ENCODE results near the gene PPP1R16B. TPM values are rescaled to one million over a fixed set of nuclear protein-coding genes. Genes with fewer than 3 reads are reported as not detected.

PPP1R16B gene
- total RNA-seq, 1 donor: not detected

- H3K79me2 ChIP-seq (ENCODE audit: insufficient read depth, low read length): no peaks in the 10 kb centered on the region
These were observed 69.9 kb downstream of the PPP1R16B start for GRCh38 chr20:38875175-38875993.

GRCh38 chr20:38877483-38877882 lies 72.0 kb downstream of the PPP1R16B start:
- no peaks in the 10 kb centered on the region for H3K4me1 ChIP-seq (ENCODE audit: insufficient read depth, low read length)
- no peak overlapping the region for H3K4me2 ChIP-seq (ENCODE audit: insufficient read depth, low read length)
- peaks cover 9% of the 10 kb centered on the region for H3K27me3 ChIP-seq (ENCODE audit: insufficient read depth, low read length)
- H3K4me3 ChIP-seq (ENCODE audit: insufficient read depth, low read length): no peak overlapping the region
- no peaks in the 10 kb centered on the region for H4K20me1 ChIP-seq (ENCODE audit: insufficient read depth, low read length)
- no peaks in the 10 kb centered on the region for H3K79me2 ChIP-seq (ENCODE audit: insufficient read depth, low read length)
- DNase-seq (ENCODE audit: insufficient read length, low spot score, missing footprints): no peak
- no peak overlapping the region for H2AFZ ChIP-seq (ENCODE audit: low read length)
- no peak overlapping the region for H3K27ac ChIP-seq (ENCODE audit: low read depth, low read length)
- H3K36me3 ChIP-seq (ENCODE audit: insufficient read depth, low read length): no peaks in the 10 kb centered on the region
- no peaks in the 10 kb centered on the region for H3K9me3 ChIP-seq (ENCODE audit: low read depth, low read length)
- no peak for TF ChIP-seq CTCF (IDR thresholded peaks at IDR 0.05; ENCODE audit: extremely low read depth, low read depth, low read length)

More at GRCh38 chr20:38875175-38875993, 69.9 kb downstream of the PPP1R16B start:
- no peaks in the 10 kb centered on the region for H3K9me3 ChIP-seq (ENCODE audit: low read depth, low read length)
- DNase-seq (ENCODE audit: insufficient read length, low spot score, missing footprints): no peak
- no peak overlapping the region for H3K27ac ChIP-seq (ENCODE audit: low read depth, low read length)
- no peak overlapping the region for H3K4me3 ChIP-seq (ENCODE audit: insufficient read depth, low read length)
- TF ChIP-seq CTCF (IDR thresholded peaks at IDR 0.05; ENCODE audit: extremely low read depth, low read depth, low read length): no peak
- H3K4me2 ChIP-seq (ENCODE audit: insufficient read depth, low read length): no peak overlapping the region
- H2AFZ ChIP-seq (ENCODE audit: low read length): no peak overlapping the region
- H3K27me3 ChIP-seq (ENCODE audit: insufficient read depth, low read length): peaks cover 10% of the 10 kb centered on the region
- H4K20me1 ChIP-seq (ENCODE audit: insufficient read depth, low read length): no peaks in the 10 kb centered on the region
- no peaks in the 10 kb centered on the region for H3K36me3 ChIP-seq (ENCODE audit: insufficient read depth, low read length)
- no peaks in the 10 kb centered on the region for H3K4me1 ChIP-seq (ENCODE audit: insufficient read depth, low read length)

- Histone ChIP-seq H3K27me3 (ENCODE audit: insufficient read depth, low read length) (peaks cover 9% of the 10 kb centered on the region), H3K36me3 (ENCODE audit: insufficient read depth, low read length) (no peaks in the 10 kb centered on the region), H2AFZ (ENCODE audit: low read length) (no peak overlapping the region), H4K20me1 (ENCODE audit: insufficient read depth, low read length) (no peaks in the 10 kb centered on the region), H3K79me2 (ENCODE audit: insufficient read depth, low read length) (no peaks in the 10 kb centered on the region), H3K27ac (ENCODE audit: low read depth, low read length) (no peak overlapping the region), H3K4me3 (ENCODE audit: insufficient read depth, low read length) (no peak overlapping the region), H3K4me1 (ENCODE audit: insufficient read depth, low read length) (no peaks in the 10 kb centered on the region), H3K9me3 (ENCODE audit: low read depth, low read length) (no peaks in the 10 kb centered on the region), H3K4me2 (ENCODE audit: insufficient read depth, low read length) (no peak overlapping the region)
- TF ChIP-seq CTCF (IDR thresholded peaks at IDR 0.05; ENCODE audit: extremely low read depth, low read depth, low read length): no peak
- no peak for DNase-seq (ENCODE audit: insufficient read length, low spot score, missing footprints)
These were observed 73.4 kb downstream of the PPP1R16B start for GRCh38 chr20:38878866-38879265.

- TF ChIP-seq CTCF (IDR thresholded peaks at IDR 0.05; ENCODE audit: extremely low read depth, low read depth, low read length): no peak
- no peak for DNase-seq (ENCODE audit: insufficient read length, low spot score, missing footprints)
- Histone ChIP-seq H3K9me3 (ENCODE audit: low read depth, low read length) (no peaks in the 10 kb centered on the region), H4K20me1 (ENCODE audit: insufficient read depth, low read length) (no peaks in the 10 kb centered on the region), H2AFZ (ENCODE audit: low read length) (no peak overlapping the region), H3K79me2 (ENCODE audit: insufficient read depth, low read length) (no peaks in the 10 kb centered on the region), H3K27me3 (ENCODE audit: insufficient read depth, low read length) (peaks cover 9% of the 10 kb centered on the region), H3K27ac (ENCODE audit: low read depth, low read length) (no peak overlapping the region), H3K36me3 (ENCODE audit: insufficient read depth, low read length) (no peaks in the 10 kb centered on the region), H3K4me1 (ENCODE audit: insufficient read depth, low read length) (no peaks in the 10 kb centered on the region), H3K4me2 (ENCODE audit: insufficient read depth, low read length) (no peak overlapping the region), H3K4me3 (ENCODE audit: insufficient read depth, low read length) (no peak overlapping the region)
These were observed 75.6 kb downstream of the PPP1R16B start for GRCh38 chr20:38880952-38881735.

All from osteoblast (primary cell).